ENCODE results near the gene OPTN.

GRCh38 chr10:13100349-13101294 lies 659 bp downstream of the OPTN start:
- TF ChIP-seq POLR2AphosphoS5 (IDR thresholded peaks at IDR 0.05) (no peak), POLR2A (IDR thresholded peaks at IDR 0.05) (peak in 1 of 4 donors; percentile 7)
- TF ChIP-seq, protein P1, sequence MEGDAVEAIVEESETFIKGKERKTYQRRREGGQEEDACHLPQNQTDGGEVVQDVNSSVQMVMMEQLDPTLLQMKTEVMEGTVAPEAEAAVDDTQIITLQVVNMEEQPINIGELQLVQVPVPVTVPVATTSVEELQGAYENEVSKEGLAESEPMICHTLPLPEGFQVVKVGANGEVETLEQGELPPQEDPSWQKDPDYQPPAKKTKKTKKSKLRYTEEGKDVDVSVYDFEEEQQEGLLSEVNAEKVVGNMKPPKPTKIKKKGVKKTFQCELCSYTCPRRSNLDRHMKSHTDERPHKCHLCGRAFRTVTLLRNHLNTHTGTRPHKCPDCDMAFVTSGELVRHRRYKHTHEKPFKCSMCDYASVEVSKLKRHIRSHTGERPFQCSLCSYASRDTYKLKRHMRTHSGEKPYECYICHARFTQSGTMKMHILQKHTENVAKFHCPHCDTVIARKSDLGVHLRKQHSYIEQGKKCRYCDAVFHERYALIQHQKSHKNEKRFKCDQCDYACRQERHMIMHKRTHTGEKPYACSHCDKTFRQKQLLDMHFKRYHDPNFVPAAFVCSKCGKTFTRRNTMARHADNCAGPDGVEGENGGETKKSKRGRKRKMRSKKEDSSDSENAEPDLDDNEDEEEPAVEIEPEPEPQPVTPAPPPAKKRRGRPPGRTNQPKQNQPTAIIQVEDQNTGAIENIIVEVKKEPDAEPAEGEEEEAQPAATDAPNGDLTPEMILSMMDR (IDR thresholded peaks at IDR 0.05), result peak in 1 of 6 experiments; percentile 7

All from upper lobe of left lung (tissue), 4 donors.